Urinary bladder (tissue), 4 donors: ENCODE data around the gene DSCAM. TPM values are rescaled to one million over a fixed set of nuclear protein-coding genes. Genes with fewer than 3 reads are reported as not detected.

ENCODE experiments used
- DNase-seq: peaks from one replicate; pipeline ENCODE4 v3.0.0-alpha.2; 2015; ENCODE audit errors: extremely low spot score
- H3K27ac ChIP-seq: one replicate; pipeline ENCODE4 v1.5.1; 2013; ENCODE audit warnings: low read depth, mild to moderate bottlenecking, moderate library complexity
- H3K36me3 ChIP-seq: one replicate; pipeline ENCODE4 v1.6.1; 2013; ENCODE audit warnings: mild to moderate bottlenecking, moderate library complexity; ENCODE audit not compliant: insufficient read depth
- H3K4me1 ChIP-seq: one replicate; pipeline ENCODE4 v1.6.1; 2013; ENCODE audit warnings: mild to moderate bottlenecking, moderate library complexity; ENCODE audit not compliant: insufficient read depth
- H3K4me3 ChIP-seq: one replicate; pipeline ENCODE4 v1.5.1; 2013; ENCODE audit warnings: low read depth, low read length
- WGBS: extraction: QIAGEN DNeasy Blood & Tissue Kit; methylation state at CpG from one replicate; pipeline ENCODE4 v1.1.7; 2013; 5-methylcytosine and 5-hydroxymethylcytosine counted together
- polyA plus RNA-seq: library from polyadenylated mRNA; stranded (reverse); fragments of 200-250 nt; gene quantifications from one replicate; pipeline ENCODE4 v1.2.3, GENCODE V29; 2013
- total RNA-seq: library from RNA; depleted of rRNA; stranded (reverse); fragments of >200 nt; gene quantifications from one replicate; pipeline ENCODE4 v1.2.3, GENCODE V29; 2014
- donor health status: healthy with polysubstance abuse.
- donor health status: healthy.

Gene DSCAM
- total and polyA plus RNA-seq, 2 donors, result 0.03 to 0.21 TPM

DNA sequence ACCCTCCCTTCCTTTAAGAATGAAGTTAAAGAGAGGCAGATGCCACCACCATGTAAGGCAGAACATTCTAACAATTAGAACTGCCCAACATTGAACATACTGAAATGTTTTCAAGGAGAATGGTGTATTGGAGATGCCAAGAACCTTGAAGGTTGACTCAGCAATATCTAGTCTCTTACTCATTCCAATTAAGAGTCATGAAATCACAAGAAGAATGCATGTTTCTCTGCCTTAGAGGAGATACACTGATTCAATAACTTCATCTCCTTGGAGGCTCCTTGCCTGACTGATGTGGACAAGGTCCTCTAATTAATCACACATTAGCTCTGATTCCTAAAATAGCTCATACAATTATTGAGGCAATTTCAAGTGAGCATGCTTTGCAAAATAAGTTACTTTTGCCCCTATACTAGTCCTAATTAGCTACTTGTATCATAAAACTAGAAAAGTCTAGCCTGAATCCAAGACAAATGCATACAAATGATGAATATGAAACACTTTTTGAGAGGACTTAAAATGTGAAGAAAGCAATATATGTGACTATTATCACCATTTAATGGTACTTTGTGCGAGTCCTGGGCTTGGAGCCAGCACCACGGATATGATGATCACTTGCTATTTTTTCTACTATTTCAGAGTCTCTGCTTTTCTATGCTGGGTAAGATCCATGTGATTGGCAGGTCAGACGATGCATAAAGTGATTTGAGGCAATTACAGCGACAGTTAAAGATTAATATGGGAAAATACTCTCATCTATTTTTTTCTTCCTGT, 114.5 kb downstream of the DSCAM start:
- Histone ChIP-seq H3K27ac (no peak overlapping the region), H3K4me1 (no peaks in the 10 kb centered on the region), H3K36me3 (no peaks in the 10 kb centered on the region), H3K4me3 (no peak overlapping the region)
- DNase-seq, result no peak
- 60% methylated on average over 4 of the region's 4 CpGs for WGBS

DNA sequence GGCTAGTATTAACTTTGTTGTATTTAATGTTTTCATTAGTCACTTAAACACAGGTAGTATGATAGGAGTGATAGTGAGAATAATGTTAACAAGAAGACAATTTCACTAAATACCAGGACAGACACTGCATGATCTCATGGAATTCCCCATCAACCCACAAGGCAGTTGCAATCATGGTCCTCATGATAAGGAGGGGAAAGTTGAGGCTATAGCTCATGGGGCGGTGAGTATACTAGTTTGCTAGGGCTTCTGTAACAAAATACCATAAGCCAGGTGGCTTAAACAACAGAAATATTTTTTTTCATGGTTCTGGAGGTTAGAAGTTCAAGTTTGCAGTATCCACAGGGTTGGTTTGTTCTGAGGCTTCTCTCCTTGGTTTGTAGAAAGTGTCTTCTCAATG, 115.8 kb downstream of the DSCAM start:
- DNase-seq, result no peak
- Histone ChIP-seq H3K36me3 (no peaks in the 10 kb centered on the region), H3K4me3 (no peak overlapping the region), H3K27ac (no peak overlapping the region), H3K4me1 (no peaks in the 10 kb centered on the region)
- WGBS, result 95% methylated on average over 1 of the region's 1 CpG

DNA sequence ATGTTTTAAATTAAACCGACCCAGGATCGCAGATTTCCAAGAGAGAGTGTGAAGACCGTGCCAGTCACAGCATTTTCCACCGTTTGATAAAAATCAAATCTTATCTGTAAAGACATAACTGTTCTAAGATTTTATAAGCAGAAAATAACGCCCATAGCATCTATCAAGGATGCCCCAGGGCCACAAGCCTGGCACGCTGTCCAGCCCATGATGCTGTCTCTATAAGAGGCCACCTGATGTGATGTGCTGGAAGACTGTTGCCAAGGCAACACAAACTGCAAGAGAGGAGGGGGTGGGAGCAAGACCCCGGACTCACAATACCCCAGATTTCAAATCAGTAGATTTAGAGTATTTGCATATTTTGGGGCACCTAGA, 116.5 kb downstream of the DSCAM start:
- H3K36me3 ChIP-seq, result no peaks in the 10 kb centered on the region
- no peak for DNase-seq

DNA sequence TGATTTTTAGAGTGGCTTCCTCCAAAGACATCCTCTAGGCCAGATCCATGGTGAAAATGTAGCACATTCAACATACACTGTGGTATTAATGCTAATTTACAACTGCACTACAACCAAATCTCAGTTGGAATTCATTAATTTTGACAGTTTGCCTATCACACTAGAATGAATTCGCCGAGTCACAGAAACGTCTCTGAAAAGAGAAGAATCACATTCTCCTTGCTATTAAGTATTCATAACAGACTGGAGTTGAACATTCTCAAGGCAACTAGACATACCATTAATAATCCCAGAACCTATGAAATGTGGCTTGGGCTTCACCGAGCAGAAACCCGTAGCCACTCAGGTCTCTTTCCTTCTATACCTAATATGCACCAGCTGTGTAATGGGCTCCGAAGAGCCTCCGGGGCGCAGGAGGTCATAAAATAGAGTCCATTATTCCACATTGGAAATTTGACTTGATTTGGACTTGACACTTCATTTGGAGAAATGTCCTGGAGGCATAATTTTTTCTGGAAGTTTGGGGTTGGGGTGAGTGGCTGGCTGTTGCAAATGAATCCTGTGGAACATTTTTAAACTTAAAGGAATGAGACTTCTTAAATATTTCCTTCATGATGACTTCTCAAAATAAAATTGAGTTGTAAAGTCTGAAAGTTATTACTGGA, 117.1 kb downstream of the DSCAM start:
- Histone ChIP-seq H3K4me3 (no peak overlapping the region), H3K27ac (no peak overlapping the region), H3K4me1 (no peaks in the 10 kb centered on the region), H3K36me3 (no peaks in the 10 kb centered on the region)
- no peak for DNase-seq
- WGBS, result 81% methylated on average over 8 of the region's 8 CpGs

More for the DNA sequence above, 116.5 kb downstream of the DSCAM start:
- Histone ChIP-seq H3K4me1 (no peaks in the 10 kb centered on the region), H3K4me3 (no peak overlapping the region), H3K27ac (no peak overlapping the region)
- 64% methylated on average over 7 of the region's 7 CpGs for WGBS

DNA sequence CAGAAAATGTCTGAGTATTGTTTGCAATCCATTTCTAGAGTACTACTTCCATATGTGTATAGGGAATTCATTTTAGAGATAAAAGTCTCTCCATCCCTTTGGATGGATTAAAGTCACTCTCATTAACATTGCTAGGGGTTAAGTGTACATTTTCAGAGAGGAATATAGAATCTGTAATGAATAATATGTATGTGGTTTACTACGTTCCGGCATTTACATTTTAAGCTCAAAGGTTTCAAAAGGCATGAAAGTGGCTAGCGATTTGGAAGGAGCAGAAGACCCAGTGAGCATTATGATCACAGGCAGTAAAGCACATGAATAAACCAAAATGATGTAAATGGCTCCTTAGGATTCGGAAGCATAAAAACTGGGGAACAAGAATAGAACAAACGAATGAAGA, 123.0 kb downstream of the DSCAM start:
- no peaks in the 10 kb centered on the region for H3K4me1 ChIP-seq
- no peak overlapping the region for H3K4me3 ChIP-seq
- no peak for DNase-seq
- H3K36me3 ChIP-seq, result no peaks in the 10 kb centered on the region
- no peak overlapping the region for H3K27ac ChIP-seq
- 83% methylated on average over 5 of the region's 5 CpGs for WGBS

DNA sequence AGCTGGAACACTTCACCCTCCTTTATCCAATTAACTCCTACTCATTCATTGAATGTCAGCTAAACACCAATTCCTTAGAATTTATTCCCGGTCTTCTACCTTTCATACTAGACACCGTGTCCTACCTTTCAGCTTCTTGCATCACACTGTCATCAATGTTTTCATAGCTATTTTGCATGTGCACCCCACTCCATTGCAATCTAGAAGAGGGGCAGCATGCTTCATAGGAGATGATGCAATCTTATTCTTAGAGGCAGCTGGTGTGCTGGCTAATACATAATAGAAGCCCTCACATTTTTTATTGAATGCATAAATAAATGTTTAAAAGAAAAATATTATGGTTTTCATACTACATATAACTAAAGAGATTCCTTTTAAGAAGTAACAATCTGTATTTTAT, 123.6 kb downstream of the DSCAM start:
- H3K4me1 ChIP-seq, result no peaks in the 10 kb centered on the region
- no peak overlapping the region for H3K4me3 ChIP-seq
- 94% methylated on average over 2 of the region's 2 CpGs for WGBS
- H3K36me3 ChIP-seq, result no peaks in the 10 kb centered on the region
- no peak for DNase-seq
- no peak overlapping the region for H3K27ac ChIP-seq

DNA sequence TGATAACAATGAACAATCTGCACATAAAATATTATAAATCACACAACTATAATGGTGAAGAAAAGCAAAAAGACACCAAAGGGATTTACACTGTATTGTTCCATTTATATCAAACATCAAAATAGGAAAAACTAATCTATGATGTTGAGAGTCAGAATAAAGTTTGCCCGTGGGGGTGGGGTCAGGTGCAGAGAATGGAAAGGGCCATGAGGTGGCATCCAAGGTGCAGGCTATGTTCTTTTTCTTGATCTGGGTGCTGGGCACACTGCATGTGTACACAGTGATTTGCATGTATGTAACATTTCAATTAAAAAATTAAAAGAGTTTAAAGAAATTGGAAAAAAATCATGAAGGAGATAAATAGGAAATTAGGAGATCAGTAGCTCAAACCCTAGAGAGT, 127.3 kb downstream of the DSCAM start:
- no peak overlapping the region for H3K27ac ChIP-seq
- no peaks in the 10 kb centered on the region for H3K36me3 ChIP-seq
- no peaks in the 10 kb centered on the region for H3K4me1 ChIP-seq
- no peak overlapping the region for H3K4me3 ChIP-seq
- no peak for DNase-seq
- WGBS, result 87% methylated on average over 1 of the region's 1 CpG

DNA sequence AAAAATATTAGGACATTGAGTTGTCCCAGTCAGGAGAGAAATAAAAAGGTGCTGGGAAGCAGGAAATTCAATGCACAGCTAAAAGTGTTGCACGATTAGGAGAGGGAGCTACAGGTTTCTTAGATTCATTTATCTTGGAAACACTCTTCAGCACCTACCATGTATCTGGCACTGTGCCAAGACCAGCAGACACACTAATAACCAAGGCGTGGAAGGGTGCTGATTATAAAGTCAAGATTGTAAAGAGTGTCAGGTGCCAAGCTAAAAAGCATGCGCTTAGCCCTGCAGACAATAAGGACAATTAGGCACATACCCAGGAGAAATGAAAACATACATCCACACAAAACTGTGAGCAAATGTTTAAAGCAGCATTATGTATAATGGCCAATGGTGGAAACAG, 129.9 kb downstream of the DSCAM start:
- Histone ChIP-seq H3K4me1 (no peaks in the 10 kb centered on the region), H3K4me3 (no peak overlapping the region), H3K36me3 (no peaks in the 10 kb centered on the region), H3K27ac (no peak overlapping the region)
- DNase-seq, result no peak
- 70% methylated on average over 3 of the region's 3 CpGs for WGBS

DNA sequence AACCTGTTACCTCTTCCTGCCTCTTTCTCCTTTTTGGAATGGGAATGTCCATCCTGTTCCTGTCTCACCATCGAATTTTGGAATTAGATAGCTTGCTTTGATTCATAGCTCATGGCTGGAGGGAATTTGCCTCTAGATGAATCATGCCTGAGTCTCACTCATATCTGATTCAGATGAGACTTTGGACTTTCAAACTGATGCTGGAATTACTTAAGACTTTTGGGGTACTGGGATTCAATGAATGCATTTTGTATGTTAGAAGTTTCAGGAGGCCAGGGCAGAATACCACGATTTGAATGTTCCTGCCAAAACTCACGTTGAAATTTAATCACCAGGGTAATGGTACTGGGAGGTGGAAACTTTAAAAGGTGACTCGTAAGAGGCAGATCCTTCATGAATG, 132.4 kb downstream of the DSCAM start:
- Histone ChIP-seq H3K4me3 (no peak overlapping the region), H3K4me1 (no peaks in the 10 kb centered on the region), H3K36me3 (no peaks in the 10 kb centered on the region), H3K27ac (no peak overlapping the region)
- no peak for DNase-seq
- 81% methylated on average over 4 of the region's 4 CpGs for WGBS

DNA sequence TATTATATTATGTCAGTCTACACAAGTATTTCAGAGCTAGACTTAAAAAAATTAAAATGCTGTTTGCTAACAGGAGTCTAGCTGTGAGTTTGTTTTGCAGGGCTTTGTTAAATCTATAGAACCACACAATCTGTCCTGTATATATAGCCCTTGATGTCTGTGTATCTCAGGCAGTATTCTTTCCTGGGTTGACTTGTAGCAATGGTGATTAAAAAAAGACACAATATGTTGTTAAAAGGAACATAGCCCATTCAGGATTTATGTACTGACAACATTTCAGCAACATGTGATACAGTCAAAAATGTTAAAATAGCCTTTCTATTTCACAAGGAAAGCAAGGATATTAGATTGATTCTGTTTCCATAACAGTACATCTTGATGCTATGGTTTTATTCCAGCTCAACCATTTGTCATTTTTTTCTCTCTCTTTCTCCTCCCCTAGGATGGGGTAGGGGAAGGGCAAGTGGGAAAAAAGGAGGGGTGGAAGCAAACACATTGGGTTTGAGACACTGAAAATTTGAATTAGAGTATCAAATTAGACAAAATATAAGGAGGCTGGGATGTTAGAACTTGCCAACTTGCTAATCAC, 139.2 kb downstream of the DSCAM start:
- Histone ChIP-seq H3K36me3 (no peaks in the 10 kb centered on the region), H3K4me1 (no peaks in the 10 kb centered on the region), H3K27ac (no peak overlapping the region), H3K4me3 (no peak overlapping the region)
- no peak for DNase-seq

DNA sequence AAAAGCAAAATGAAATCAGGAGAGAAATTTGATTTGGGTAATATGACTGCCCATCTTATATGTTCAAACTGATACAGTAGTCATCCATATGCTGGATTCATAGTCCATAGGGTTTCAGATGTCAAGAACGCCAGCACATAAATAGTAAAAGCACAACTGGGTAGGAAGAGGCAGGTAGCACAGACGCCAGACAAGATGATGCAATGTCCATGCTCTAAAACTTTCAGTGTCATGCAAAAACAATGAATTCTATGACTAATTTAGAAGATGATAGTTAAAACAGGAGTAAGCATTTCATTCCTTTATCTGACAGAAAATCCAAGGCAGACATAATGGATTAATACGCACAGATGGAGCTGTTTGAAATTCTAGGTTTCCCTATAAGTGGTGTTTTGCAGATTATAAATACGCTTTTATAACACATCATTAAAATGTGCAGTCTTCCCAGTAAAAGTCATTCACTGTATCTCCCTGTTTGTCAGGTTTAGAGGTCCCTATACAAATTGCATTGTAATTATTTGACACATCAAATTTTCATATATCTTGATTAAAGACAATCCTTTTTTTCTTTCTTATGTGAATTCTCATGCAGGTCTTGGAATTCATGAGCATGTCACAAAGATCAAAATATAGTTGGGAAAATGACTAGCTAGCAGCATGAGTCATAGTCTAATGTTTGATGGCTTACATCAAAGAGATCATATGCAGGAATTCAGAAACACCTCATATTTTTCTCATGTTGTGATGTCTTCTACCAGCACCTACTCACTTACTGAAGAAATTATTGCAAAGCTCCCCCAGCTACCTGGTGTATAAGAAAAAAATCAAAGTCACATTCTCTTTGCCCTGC, 139.9 kb downstream of the DSCAM start:
- H3K4me1 ChIP-seq, result no peaks in the 10 kb centered on the region
- no peak overlapping the region for H3K27ac ChIP-seq
- H3K36me3 ChIP-seq, result no peaks in the 10 kb centered on the region
- 58% methylated on average over 4 of the region's 4 CpGs for WGBS
- H3K4me3 ChIP-seq, result no peak overlapping the region
- DNase-seq, result no peak

DNA sequence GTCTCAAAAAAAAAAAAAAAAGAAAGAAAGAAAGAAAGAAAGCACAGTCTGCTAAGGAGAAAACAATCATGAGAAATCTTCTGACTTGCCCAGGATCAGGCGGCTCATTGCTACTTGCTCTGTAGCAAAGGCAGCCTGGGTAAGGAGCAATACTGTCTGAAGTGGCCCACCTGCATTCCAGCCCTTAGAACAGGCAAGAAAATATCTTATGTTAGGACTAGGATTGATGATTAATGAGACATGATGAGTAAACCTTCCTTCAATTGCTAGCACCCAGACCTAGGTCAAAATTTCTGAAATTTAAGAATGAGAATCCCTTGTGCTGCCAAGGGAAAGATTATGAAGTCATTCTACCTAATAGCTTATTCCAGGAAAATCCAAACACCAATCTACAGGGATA, 140.8 kb downstream of the DSCAM start:
- 94% methylated on average over 1 of the region's 1 CpG for WGBS
- Histone ChIP-seq H3K36me3 (no peaks in the 10 kb centered on the region), H3K4me3 (no peak overlapping the region), H3K4me1 (no peaks in the 10 kb centered on the region), H3K27ac (no peak overlapping the region)
- no peak for DNase-seq

DNA sequence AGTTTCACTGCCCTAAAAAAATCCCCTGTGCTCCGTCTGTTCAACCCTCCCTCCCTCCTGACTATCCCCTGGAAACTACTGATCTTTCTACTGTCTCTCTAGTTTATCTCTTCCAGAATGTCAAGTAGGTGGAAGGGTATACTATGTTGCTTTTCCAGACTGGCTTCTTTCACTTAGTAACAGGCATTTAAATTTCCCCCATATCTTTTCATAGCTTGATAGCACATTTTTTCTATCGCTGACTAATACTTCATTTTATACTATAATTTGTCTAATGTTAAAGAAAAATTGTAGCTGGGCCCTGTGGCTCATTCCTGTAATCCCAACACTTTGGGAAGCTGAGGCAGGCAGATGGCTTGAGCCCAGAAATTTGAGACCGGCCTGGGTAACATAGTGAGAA, 142.8 kb downstream of the DSCAM start:
- Histone ChIP-seq H3K36me3 (no peaks in the 10 kb centered on the region), H3K4me1 (no peaks in the 10 kb centered on the region), H3K4me3 (no peak overlapping the region), H3K27ac (no peak overlapping the region)
- WGBS, result 82% methylated on average over 3 of the region's 3 CpGs
- no peak for DNase-seq
